Measurements from ENCODE around the gene FAM114A1.

- TF ChIP-seq CTCF (IDR thresholded peaks at IDR 0.05; ENCODE audit: low read depth, low read length, poor library complexity, severe bottlenecking) (peak; percentile 39), EZH2phosphoT487 (IDR thresholded peaks at IDR 0.05; ENCODE audit: borderline replicate concordance, low read length) (no peak)
Observed at GRCh38 chr4:38902695-38903094, 35.1 kb downstream of the FAM114A1 start.

Measured in DOHH2 (cell line).